H9 (cell line): Measurements from ENCODE around the gene POU3F2. TPM values are rescaled to one million over a fixed set of nuclear protein-coding genes. Genes with fewer than 3 reads are reported as not detected.
A peak's percentile ranks its signal among the peaks of the same experiment; 100 is the strongest.

Source experiments
- DNase-seq: peaks from one replicate; pipeline ENCODE4 v3.0.0-alpha.2; 2017
- H2AFZ ChIP-seq: one replicate; pipeline ENCODE4 v1.6.1; 2013; ENCODE audit warnings: mild to moderate bottlenecking, low read length, control low read depth, moderate library complexity
- H2AK5ac ChIP-seq: 2 replicates; pipeline ENCODE4 v1.6.1; 2013; ENCODE audit warnings: low read length, control low read depth, mixed read lengths; ENCODE audit not compliant: insufficient read length
- H2BK120ac ChIP-seq: one replicate; pipeline ENCODE4 v1.6.1; 2013; ENCODE audit warnings: low read depth, mild to moderate bottlenecking, low read length, control low read depth, inconsistent platforms; ENCODE audit not compliant: poor library complexity, severe bottlenecking
- H2BK12ac ChIP-seq: 2 replicates; pipeline ENCODE4 v1.6.1; 2013; ENCODE audit warnings: low read length, control low read depth, mixed read lengths, low read depth; ENCODE audit not compliant: insufficient read length
- H2BK15ac ChIP-seq: 2 replicates; pipeline ENCODE4 v1.6.1; 2013; ENCODE audit warnings: low read depth, low read length, control low read depth
- H2BK20ac ChIP-seq: one replicate; pipeline ENCODE4 v1.6.1; 2013; ENCODE audit warnings: low read depth, mild to moderate bottlenecking, low read length, control low read depth, inconsistent platforms; ENCODE audit not compliant: poor library complexity, severe bottlenecking
- H2BK5ac ChIP-seq: 2 replicates; pipeline ENCODE4 v1.6.1; 2013; ENCODE audit warnings: low read length, control low read depth, mixed read lengths; ENCODE audit not compliant: insufficient read length
- H3K14ac ChIP-seq: 2 replicates; pipeline ENCODE4 v1.6.1; 2013; ENCODE audit warnings: low read length, control low read depth; ENCODE audit not compliant: insufficient read depth
- H3K18ac ChIP-seq: 2 replicates; pipeline ENCODE4 v1.6.1; 2013; ENCODE audit warnings: low read depth, mild to moderate bottlenecking, mixed read lengths, low read length, control low read depth; ENCODE audit not compliant: insufficient read length
- H3K23ac ChIP-seq: 2 replicates; pipeline ENCODE4 v1.6.1; 2013; ENCODE audit warnings: low read length, control low read depth, mixed read lengths, low read depth; ENCODE audit not compliant: insufficient read length
- H3K23me2 ChIP-seq: 2 replicates; pipeline ENCODE4 v1.6.1; 2013; ENCODE audit warnings: low read depth, mild to moderate bottlenecking, mixed read lengths, low read length, control low read depth; ENCODE audit not compliant: insufficient read length, poor library complexity, severe bottlenecking
- H3K27ac ChIP-seq: 2 replicates; pipeline ENCODE4 v1.5.1; 2013; ENCODE audit warnings: low read length, control low read depth, mixed read lengths, low read depth; ENCODE audit not compliant: insufficient read length
- H3K27me3 ChIP-seq: 2 replicates; pipeline ENCODE4 v1.6.1; 2013; ENCODE audit warnings: low read length, control low read depth, inconsistent platforms; ENCODE audit not compliant: insufficient read depth
- H3K4ac ChIP-seq: 2 replicates; pipeline ENCODE4 v1.6.1; 2013; ENCODE audit warnings: low read depth, mild to moderate bottlenecking, control low read depth, inconsistent platforms, low read length, moderate library complexity
- H3K4me1 ChIP-seq: 2 replicates; pipeline ENCODE4 v1.6.1; 2013; ENCODE audit warnings: low read length, control low read depth, inconsistent platforms; ENCODE audit not compliant: insufficient read depth
- H3K4me2 ChIP-seq: 2 replicates; pipeline ENCODE4 v1.6.1; 2013; ENCODE audit warnings: low read length, control low read depth, mixed read lengths; ENCODE audit not compliant: insufficient read length, insufficient read depth
- H3K56ac ChIP-seq: 2 replicates; pipeline ENCODE4 v1.6.1; 2013; ENCODE audit warnings: low read depth, mild to moderate bottlenecking, mixed read lengths, low read length, control low read depth; ENCODE audit not compliant: insufficient read length
- H3K79me1 ChIP-seq: 2 replicates; pipeline ENCODE4 v1.6.1; 2013; ENCODE audit warnings: low read depth, mild to moderate bottlenecking, moderate library complexity, low read length, control low read depth, inconsistent platforms; ENCODE audit not compliant: insufficient read depth, poor library complexity, severe bottlenecking
- H3K79me2 ChIP-seq: 2 replicates; pipeline ENCODE4 v1.6.1; 2013; ENCODE audit warnings: low read length, control low read depth, inconsistent platforms; ENCODE audit not compliant: insufficient read depth
- H3K9ac ChIP-seq: 2 replicates; pipeline ENCODE4 v1.6.1; 2013; ENCODE audit warnings: low read length, control low read depth, mixed read lengths; ENCODE audit not compliant: insufficient read length; ENCODE audit errors: extremely low read depth
- H3K9me3 ChIP-seq: one replicate; pipeline ENCODE4 v1.6.1; 2013; ENCODE audit warnings: low read depth, low read length, inconsistent platforms; ENCODE audit not compliant: control insufficient read depth
- H3T11ph ChIP-seq: one replicate; pipeline ENCODE4 v1.6.1; 2013; ENCODE audit warnings: mild to moderate bottlenecking, low read length, control low read depth, inconsistent platforms
- H4K20me1 ChIP-seq: one replicate; pipeline ENCODE4 v1.6.1; 2013; ENCODE audit not compliant: control insufficient read depth, insufficient read length, insufficient read depth
- H4K5ac ChIP-seq: 2 replicates; pipeline ENCODE4 v1.6.1; 2013; ENCODE audit warnings: low read depth, mild to moderate bottlenecking, mixed read lengths, low read length, control low read depth; ENCODE audit not compliant: insufficient read length
- H4K8ac ChIP-seq: replicated peaks from 2 replicates; pipeline ENCODE4 v1.6.1; 2013; ENCODE audit warnings: low read length, control low read depth, mixed read lengths, low read depth; ENCODE audit not compliant: insufficient read length
- H4K91ac ChIP-seq: 2 replicates; pipeline ENCODE4 v1.6.1; 2013; ENCODE audit warnings: low read depth, mild to moderate bottlenecking, moderate library complexity, mixed read lengths, low read length, control low read depth; ENCODE audit not compliant: insufficient read length
- H3K27ac Mint-ChIP-seq, 3 experiments: 2 replicates in 2 of 3; 3 replicates in 1 of 3; pipeline ENCODE4 v1.8.0; 2020 to 2021; ENCODE audit warnings: mixed read lengths in 3 of 3, mild to moderate bottlenecking in 1 of 3, moderate library complexity in 1 of 3
- H3K27me3 Mint-ChIP-seq: 2 replicates; pipeline ENCODE4 v1.8.0; 2021; ENCODE audit warnings: low read depth, mild to moderate bottlenecking, moderate library complexity, mixed read lengths
- H3K36me3 Mint-ChIP-seq, 3 experiments: 2 replicates in 2 of 3; 3 replicates in 1 of 3; pipeline ENCODE4 v1.8.0; 2020 to 2021; ENCODE audit warnings: low read depth in 3 of 3, mixed read lengths in 3 of 3; ENCODE audit not compliant: insufficient read depth in 1 of 3
- H3K4me1 Mint-ChIP-seq, 2 experiments: 2 replicates each; pipeline ENCODE4 v1.8.0; 2020; ENCODE audit warnings: mixed read lengths in 2 of 2
- H3K4me3 Mint-ChIP-seq, 2 experiments: 2 replicates in 1 of 2; 3 replicates in 1 of 2; pipeline ENCODE4 v1.8.0; 2020 to 2021; ENCODE audit warnings: mild to moderate bottlenecking in 2 of 2, mixed read lengths in 2 of 2, moderate library complexity in 1 of 2
- H3K9me3 Mint-ChIP-seq, 2 experiments: 2 replicates in 1 of 2; 3 replicates in 1 of 2; pipeline ENCODE4 v1.8.0; 2020; ENCODE audit warnings: mild to moderate bottlenecking in 2 of 2, mixed read lengths in 2 of 2, moderate library complexity in 1 of 2
- CTCF ChIP-seq: fragments of 200-600 bp; sonication (generic); conservative IDR thresholded peaks from 3 replicates; pipeline ENCODE4 v1.8.0; 2021; ENCODE audit warnings: antibody characterized with exemption, mild to moderate bottlenecking
- WGBS: extraction: QIAGEN DNeasy Blood & Tissue Kit; methylation state at CpG from one replicate; pipeline ENCODE4 v1.1.7; 2013; ENCODE audit warnings: missing lambda C conversion rate, low lambda C conversion rate, mixed read lengths; ENCODE audit not compliant: insufficient read length; ENCODE audit errors: extremely low coverage; 5-methylcytosine and 5-hydroxymethylcytosine counted together
- total RNA-seq: library from RNA; stranded (reverse); gene quantifications from 2 replicates; pipeline ENCODE4 v1.2.1, GENCODE V29; 2021

POU3F2 gene
- total RNA-seq, 1 experiment from 2014 or later: 0.09 TPM

GRCh38 chr6:98842342-98843180, 8.2 kb downstream of the POU3F2 start:
- H3K23me2 ChIP-seq: peaks cover 16% of the 10 kb centered on the region
- no peaks in the 10 kb centered on the region for H3K79me1 ChIP-seq
- H4K8ac ChIP-seq: no peak overlapping the region
- no peak overlapping the region for H3K9ac ChIP-seq
- no peaks in the 10 kb centered on the region for H3K79me2 ChIP-seq
- H2AK5ac ChIP-seq: no peak overlapping the region
- H3K9me3 Mint-ChIP-seq: no peaks in the 10 kb centered on the region; a peak in 1 of 5 replicates
- peak overlapping the region; percentile 65 for H3K4me2 ChIP-seq
- H3K4ac ChIP-seq: no peak overlapping the region
- H4K20me1 ChIP-seq: no peaks in the 10 kb centered on the region
- H3K27me3 ChIP-seq: peaks cover 55% of the 10 kb centered on the region
- no peak overlapping the region for H2BK20ac ChIP-seq
- H2BK5ac ChIP-seq: no peak overlapping the region
- H3K56ac ChIP-seq: no peak overlapping the region
- no peak overlapping the region for H3K27ac Mint-ChIP-seq
- no peak overlapping the region for H3K18ac ChIP-seq
- no peak overlapping the region for H2BK120ac ChIP-seq
- H3K4me1 Mint-ChIP-seq: peaks cover 28 to 38% of the 10 kb centered on the region in 2 experiments
- no peak overlapping the region for H3T11ph ChIP-seq
- WGBS: no CpG with 5 or more reads among the region's 44 CpGs
- H3K27ac ChIP-seq: no peak overlapping the region
- H2BK15ac ChIP-seq: no peak overlapping the region
- no peak overlapping the region for H3K23ac ChIP-seq
- H2AFZ ChIP-seq: no peak overlapping the region
- no peak overlapping the region; the same call in 1 of the 2 replicates for H3K14ac ChIP-seq
- no peak overlapping the region for H4K5ac ChIP-seq
- no peak overlapping the region for H2BK12ac ChIP-seq
- TF ChIP-seq CTCF: no peak
- no peak overlapping the region for H4K91ac ChIP-seq
- 0 out of 2 replicates have a peak, but pooled peaks cover 2% of the 10 kb centered on the region for H3K4me1 ChIP-seq
- H3K9me3 ChIP-seq: no peaks in the 10 kb centered on the region
- H3K4me3 Mint-ChIP-seq: peak overlapping the region; percentile 24 to 74; a peak in 4 of 5 replicates
- H3K36me3 Mint-ChIP-seq: no peaks in the 10 kb centered on the region; a peak in 1 of 7 replicates
- peak; percentile 66 for DNase-seq
- H3K27me3 Mint-ChIP-seq: peaks cover 98% of the 10 kb centered on the region
